GM19025 (cell line): ENCODE measurements around the gene SLC8A3.

Experiments
- ATAC-seq: cut with Tn5 transposase; IDR thresholded peaks from one replicate; pipeline ENCODE4 v1.9.1; 2021; ENCODE audit warnings: mild to moderate bottlenecking, low read depth, moderate library complexity; ENCODE audit not compliant: unreplicated experiment

Gene SLC8A3

DNA sequence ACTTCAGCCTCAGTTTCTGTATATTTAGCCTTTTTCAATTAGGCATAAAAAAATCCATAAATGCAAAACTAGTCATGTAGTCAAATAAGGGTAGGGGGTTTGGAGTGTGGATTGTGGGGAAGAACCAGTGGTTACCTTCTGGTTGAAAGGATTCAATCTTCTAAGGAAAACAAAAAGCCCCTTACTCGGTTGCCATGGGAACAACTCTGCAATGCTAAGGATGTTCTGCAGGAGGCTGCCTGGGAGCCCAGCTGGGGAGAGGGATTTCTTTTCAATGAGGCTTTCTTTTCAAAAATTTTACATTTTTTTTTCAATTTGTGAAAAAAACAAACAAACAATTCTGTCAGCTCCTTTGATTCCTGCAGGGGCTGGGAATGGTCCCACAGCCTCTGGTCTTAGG is 67.2 kb downstream of the SLC8A3 start:
- ATAC-seq: no peak

- no peak for ATAC-seq
These were observed 70.7 kb downstream of the SLC8A3 start for GRCh38 chr14:70118064-70118463.

DNA sequence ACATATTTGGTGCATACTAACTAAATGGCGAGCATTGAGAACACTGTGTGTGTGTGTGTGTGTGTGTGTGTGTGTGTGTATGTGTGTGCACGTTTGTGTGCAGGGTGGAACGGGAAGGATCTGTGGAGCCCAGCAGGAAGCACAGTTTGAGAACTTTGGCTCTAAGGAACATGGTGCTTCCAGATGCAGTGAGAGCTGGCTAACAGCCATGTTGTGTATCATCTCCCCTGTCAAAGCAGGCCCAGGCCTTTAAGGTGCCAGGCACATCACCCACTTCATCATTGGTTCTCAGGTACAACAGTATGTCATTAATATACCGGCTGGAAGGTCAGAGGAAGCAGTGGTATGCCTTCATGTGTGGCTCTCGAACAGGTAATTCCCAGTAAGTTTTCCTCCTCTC is 72.5 kb downstream of the SLC8A3 start:
- ATAC-seq: no peak

- ATAC-seq: no peak
These were observed 74.1 kb downstream of the SLC8A3 start for GRCh38 chr14:70114621-70115156.

DNA sequence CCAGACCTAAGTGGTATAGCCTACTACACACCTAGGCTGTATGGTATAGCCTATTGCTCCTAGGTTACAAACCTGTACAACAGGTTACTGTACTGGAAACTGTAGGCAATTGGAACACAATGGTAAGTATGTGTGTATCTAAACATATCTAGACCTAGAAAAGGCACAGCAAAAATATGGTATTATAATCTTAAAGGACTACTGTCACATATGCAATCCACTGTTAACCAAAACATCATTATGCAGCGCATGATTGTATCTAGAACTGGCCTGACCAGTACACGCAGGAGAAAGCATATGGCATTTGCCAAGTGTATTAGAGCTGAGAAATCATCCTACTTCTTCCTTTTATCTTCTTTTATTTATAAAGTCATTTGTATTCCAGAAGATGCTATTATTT is 75.5 kb downstream of the SLC8A3 start:
- ATAC-seq: no peak

DNA sequence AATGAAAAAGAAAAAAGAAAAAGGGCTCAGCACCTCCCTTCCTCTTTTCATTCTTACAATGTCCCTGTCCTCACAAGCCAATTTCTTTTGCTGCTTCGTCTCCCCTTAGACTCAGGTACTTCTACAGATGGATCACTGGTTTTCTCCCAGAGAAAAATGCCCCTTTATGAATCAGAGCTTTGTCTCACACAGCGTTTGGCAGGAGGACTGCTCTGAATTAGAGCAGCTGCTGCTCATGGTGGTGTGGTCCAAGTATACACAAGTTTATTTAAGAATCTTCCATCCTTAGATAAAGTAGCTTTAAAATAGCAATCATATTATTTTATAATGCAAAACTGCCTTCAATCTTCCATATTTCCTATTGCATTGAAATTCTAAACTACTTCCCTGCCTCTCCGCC is 80.3 kb downstream of the SLC8A3 start:
- no peak for ATAC-seq

DNA sequence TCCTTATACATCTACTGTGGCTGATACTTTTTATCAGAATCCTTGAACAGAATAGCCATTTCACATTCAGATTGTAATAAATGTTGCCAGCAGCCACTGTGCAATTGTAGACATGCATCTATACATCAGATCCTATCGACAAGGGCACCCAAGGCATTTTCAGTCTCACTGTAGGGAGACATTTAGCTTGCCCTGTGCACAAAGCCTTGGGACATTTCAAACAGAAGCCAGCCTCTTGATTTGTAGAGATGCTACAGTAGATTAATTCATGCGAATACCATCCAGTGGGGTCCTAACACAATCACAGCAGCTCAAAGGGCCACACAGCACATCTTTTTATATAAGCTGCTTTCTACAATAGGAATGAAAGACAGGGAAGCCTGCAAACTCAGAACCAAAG is 81.4 kb downstream of the SLC8A3 start:
- no peak for ATAC-seq

GRCh38 chr14:70100071-70100470 is 88.7 kb downstream of the SLC8A3 start:
- ATAC-seq: no peak

DNA sequence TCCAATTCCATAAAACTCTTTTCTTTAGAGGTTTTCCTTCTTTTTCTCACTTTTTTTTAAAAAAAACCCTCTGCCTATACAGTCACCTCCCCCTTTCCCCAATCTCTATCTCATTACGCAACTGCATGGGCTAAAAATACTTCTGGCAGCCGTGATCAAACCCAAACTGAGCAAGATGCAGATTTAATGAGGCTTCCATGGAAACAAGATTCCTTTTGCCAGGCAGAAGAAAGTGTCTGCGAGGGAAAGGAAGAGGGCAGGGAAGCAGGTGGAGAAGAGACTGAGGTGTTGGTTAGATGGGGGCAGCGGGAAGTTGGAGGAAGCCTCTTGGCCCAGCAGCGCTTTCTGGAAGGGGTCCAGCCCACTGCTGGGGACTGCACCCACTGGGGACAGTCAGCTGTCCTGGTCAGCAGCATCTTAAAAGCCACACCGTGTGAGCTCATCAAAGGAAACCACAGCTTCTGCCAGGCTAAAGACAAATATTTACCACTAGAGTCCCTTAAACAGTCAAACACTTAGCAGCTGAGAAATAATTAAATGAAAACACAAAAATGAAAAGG is 90.4 kb downstream of the SLC8A3 start:
- no peak for ATAC-seq

DNA sequence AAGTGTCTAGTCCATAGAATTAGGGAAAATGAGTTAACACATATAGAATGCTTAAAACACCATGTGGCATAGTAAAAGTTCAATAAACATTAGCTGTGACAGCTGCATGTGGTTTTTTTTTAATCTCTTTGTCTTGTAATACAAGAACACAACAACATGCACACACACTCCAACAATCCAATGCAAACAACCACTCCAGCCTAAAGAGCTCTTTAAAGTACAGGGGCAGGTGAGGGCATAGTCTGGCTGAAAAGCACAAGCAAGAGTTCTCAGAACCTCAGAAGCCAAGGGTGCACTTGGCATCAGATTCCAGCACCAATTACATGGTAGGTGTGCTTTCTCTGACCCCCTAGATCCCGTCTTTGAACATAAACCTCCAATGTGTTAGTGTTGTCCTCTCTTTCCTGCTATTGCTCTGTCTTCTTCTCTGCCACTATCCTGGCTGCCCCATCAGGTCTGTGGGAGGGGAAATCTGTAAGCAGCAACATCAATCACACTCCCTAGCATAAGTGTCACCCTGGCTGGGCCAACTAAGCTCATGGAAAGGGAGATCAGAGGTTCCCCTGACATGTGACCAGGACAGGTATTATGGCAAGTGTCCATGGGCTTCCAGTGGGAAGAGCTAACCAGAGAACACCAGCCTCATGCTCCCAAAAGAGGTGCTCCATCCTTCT is 91.0 kb downstream of the SLC8A3 start:
- ATAC-seq: no peak

- no peak for ATAC-seq
These were observed 91.9 kb downstream of the SLC8A3 start for GRCh38 chr14:70096866-70097265.

DNA sequence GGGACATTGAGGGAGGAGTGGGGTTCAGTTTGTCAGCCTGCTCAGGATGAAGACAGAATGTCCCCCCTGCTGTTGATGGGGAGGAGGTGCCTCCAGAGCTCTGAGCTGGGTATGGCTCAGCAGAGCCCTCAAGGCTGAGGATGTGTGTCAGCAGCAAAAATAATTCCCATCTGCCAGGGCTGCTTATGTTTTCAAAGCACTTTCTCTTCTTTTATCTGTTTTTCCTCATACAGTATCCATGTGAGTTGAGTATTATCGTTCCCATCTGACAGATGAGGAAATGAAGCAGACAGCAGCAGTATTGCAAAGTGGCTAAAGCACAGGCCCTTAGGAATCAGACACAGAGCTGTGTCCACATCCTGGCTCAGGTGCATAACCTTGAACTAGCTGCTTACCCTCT is 94.1 kb downstream of the SLC8A3 start:
- no peak for ATAC-seq

DNA sequence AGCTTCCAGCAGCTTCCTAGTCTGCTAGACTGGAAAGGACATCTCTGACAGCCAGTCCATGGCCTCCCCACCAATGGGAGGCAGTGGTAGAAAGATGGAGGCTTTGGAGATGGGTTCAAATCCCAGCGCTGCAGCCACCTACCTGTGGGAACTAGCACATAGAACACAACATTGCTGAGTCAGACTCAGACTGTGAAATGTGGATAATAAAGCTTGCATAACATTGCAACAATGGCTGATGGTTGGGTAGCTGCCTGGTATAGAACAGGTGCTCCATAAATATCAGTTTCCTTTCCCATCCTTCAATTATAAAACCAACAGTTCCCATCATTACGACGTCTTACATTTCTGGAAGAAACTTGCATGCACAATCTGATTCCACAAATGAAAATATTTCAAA is 94.6 kb downstream of the SLC8A3 start:
- no peak for ATAC-seq

GRCh38 chr14:70093156-70093555 is 95.6 kb downstream of the SLC8A3 start:
- no peak for ATAC-seq

GRCh38 chr14:70087380-70087697 is 101.4 kb downstream of the SLC8A3 start:
- no peak for ATAC-seq

GRCh38 chr14:70086685-70087379 is 101.9 kb downstream of the SLC8A3 start:
- ATAC-seq: no peak

- ATAC-seq: no peak
These were observed 104.5 kb downstream of the SLC8A3 start for GRCh38 chr14:70084226-70084625.

DNA sequence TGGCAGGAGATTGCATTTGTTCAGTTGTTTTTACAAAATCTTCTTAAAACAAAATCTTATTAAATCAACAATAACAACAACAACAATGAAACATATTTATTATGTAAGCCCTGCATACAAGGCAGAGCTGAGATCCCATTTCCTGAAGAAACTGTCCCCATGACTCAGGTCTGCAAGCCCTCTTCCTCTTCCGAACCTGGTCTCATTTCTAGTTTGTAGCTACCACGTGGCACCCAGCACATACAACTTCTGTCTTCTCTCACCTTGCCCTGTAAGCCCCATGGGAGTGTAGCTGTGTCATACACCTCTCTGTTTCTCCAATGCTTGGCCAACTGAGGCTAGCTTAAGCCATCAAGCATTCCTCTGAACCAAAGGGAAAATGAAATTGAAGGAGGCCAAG is 106.4 kb downstream of the SLC8A3 start:
- no peak for ATAC-seq

DNA sequence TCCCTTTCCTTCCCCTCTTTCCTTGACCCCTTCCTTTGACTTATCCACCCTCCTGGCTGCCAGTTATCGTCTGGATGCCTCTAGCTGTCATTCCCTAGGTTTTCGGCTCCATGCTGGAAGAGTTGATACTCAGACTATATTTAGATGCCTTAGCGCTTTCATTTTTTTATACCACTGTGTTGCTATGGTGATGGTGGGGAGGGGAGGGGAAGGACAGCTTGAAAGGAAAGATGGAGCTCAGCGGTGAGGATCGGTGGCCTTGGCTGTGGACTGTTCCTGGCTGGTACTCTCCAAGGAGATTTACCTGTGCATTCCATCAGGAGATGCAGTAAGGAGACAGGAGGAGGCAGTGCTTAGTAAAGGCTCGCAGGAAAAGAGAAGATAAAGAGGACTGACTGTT is 108.7 kb downstream of the SLC8A3 start:
- ATAC-seq: no peak

- no peak for ATAC-seq
These were observed 110.4 kb downstream of the SLC8A3 start for GRCh38 chr14:70078329-70078728.

DNA sequence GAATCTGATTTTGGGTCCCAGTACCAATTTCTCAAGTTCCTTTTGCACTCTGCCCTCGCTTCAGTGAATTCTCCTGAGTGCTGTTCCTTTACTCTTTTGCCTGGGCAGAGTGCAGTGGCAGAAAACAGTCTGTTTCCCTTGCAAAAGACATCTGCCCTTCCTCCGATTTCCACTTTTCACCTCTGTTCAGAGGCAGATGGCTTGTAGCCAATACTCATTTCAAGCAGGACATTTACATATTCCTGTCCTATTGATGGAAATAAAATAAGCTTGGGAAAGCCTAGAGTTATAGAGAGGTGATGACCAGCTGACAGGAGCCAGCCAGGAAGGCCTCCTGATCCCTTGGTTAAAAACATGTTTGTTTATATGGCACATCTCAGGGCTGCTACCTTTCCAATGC is 111.0 kb downstream of the SLC8A3 start:
- ATAC-seq: no peak

DNA sequence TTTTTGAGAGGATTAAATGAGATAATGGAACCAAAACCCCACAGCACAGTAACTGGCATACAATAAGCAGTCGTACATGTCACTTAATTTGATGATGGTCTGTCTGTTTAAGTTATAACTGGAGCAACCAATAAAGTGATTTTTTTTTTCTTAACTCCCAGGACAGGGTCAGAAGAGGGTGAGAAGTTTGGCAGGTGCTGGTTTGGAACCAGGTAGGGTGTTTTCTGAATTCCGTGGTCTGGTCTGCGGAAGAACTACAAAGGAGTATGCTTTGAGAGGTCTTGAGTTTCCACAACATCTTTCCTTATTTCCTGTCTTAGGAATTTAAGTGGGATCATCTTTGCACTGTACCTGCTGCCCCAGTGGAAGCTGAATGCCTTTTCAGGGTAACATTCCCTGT is 111.7 kb downstream of the SLC8A3 start:
- ATAC-seq: no peak
